ENCODE measurements around the gene TJP2. TPM values are rescaled to one million over a fixed set of nuclear protein-coding genes. Genes with fewer than 3 reads are reported as not detected.

TJP2 gene
- total RNA-seq, 3 donors from 2014 or later (not counting 1 experiment from before 2014, with no cell fraction given), result 6.8 to 10.0 (median 9.6) TPM

DNA sequence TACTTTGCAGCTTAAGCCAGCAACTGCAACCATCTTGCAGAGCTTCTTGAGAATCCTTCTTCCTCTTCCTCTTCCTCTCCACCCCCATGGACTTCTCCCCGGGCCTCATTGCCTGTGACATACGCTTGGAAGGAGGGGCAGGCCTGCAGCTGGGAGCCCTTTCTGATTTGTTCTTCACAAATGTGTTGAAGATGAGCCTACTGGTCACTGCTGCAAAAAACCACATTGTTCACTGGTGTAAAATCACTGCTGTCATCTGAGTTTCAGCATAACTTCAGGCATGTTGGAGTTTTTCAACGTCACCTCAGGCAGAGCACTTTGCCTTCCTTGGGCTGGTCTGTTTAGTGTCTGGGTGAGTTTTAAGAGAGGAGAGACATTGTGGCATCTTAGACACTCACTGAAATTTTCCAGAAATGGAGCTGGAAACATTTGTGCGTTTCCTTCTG, 7.9 kb downstream of the TJP2 start:
- 62% methylated on average over 4 of the region's 4 CpGs for WGBS (ENCODE audit: insufficient coverage)
- Histone ChIP-seq H3K36me3 (ENCODE audit: control insufficient read depth, insufficient read depth, low read length) (no peaks in the 10 kb centered on the region), H3K27ac (ENCODE audit: low read length) (no peak overlapping the region), H3K4me3 (ENCODE audit: low read length) (no peak overlapping the region), H3K4me1 (ENCODE audit: control insufficient read depth, insufficient read depth, low read length) (no peaks in the 10 kb centered on the region), H3K27me3 (ENCODE audit: control insufficient read depth, insufficient read depth, low read length) (no peaks in the 10 kb centered on the region), H3K9me3 (ENCODE audit: control insufficient read depth, insufficient read depth, low read length) (no peaks in the 10 kb centered on the region)
- Mint-ChIP-seq H3K36me3 (no peaks in the 10 kb centered on the region), H3K4me1 (peaks cover 5 to 15% of the 10 kb centered on the region in 2 donors), H3K27ac (peak overlapping the region in 1 of 2 donors; percentile 25), H3K4me3 (no peak overlapping the region), H3K27me3 (ENCODE audit: low read depth in 2 of 2) (no peaks in the 10 kb centered on the region), H3K9me3 (no peaks in the 10 kb centered on the region)
- intact Hi-C loops (cut with micrococcal nuclease), result no loop called here
- TF ChIP-seq, protein P1, sequence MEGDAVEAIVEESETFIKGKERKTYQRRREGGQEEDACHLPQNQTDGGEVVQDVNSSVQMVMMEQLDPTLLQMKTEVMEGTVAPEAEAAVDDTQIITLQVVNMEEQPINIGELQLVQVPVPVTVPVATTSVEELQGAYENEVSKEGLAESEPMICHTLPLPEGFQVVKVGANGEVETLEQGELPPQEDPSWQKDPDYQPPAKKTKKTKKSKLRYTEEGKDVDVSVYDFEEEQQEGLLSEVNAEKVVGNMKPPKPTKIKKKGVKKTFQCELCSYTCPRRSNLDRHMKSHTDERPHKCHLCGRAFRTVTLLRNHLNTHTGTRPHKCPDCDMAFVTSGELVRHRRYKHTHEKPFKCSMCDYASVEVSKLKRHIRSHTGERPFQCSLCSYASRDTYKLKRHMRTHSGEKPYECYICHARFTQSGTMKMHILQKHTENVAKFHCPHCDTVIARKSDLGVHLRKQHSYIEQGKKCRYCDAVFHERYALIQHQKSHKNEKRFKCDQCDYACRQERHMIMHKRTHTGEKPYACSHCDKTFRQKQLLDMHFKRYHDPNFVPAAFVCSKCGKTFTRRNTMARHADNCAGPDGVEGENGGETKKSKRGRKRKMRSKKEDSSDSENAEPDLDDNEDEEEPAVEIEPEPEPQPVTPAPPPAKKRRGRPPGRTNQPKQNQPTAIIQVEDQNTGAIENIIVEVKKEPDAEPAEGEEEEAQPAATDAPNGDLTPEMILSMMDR (IDR thresholded peaks at IDR 0.05), result no peak
- ATAC-seq (no peak), DNase-seq (no peak)

DNA sequence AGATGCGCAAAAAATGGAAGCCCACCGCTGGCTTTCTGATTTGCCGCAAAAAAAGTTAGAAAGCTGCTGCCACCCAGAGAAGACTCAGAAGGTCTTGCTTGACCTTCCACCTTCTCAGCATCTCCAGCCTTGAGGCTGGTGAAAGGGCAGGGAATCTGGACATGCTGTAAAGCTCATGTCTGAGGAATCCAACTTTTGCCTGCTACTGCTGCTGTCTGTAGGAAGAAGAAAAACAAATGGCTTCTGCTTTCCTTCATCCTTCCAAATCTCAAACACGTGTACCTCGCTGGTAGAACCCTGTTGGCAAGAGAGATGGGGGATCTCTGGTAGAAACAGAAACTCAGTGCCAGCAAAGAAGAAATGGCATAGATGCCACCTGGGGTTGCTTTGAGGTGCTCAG, 10.2 kb downstream of the TJP2 start:
- H3K27ac Mint-ChIP-seq, result no peak overlapping the region
- WGBS (ENCODE audit: insufficient coverage), result 97% methylated on average over 4 of the region's 5 CpGs
- ATAC-seq (no peak), DNase-seq (no peak)
- Histone ChIP-seq H3K36me3 (ENCODE audit: control insufficient read depth, insufficient read depth, low read length) (no peaks in the 10 kb centered on the region), H3K27ac (ENCODE audit: low read length) (no peak overlapping the region), H3K4me3 (ENCODE audit: low read length) (no peak overlapping the region), H3K9me3 (ENCODE audit: control insufficient read depth, insufficient read depth, low read length) (no peaks in the 10 kb centered on the region), H3K4me1 (ENCODE audit: control insufficient read depth, insufficient read depth, low read length) (no peaks in the 10 kb centered on the region), H3K27me3 (ENCODE audit: control insufficient read depth, insufficient read depth, low read length) (no peaks in the 10 kb centered on the region)
- intact Hi-C loops (cut with micrococcal nuclease), result no loop called here
- H3K27me3 Mint-ChIP-seq (ENCODE audit: low read depth in 2 of 2), result no peaks in the 10 kb centered on the region
- H3K4me1 Mint-ChIP-seq, result peaks cover 5 to 15% of the 10 kb centered on the region in 2 donors
- no peaks in the 10 kb centered on the region for H3K9me3 Mint-ChIP-seq
- no peak overlapping the region for H3K4me3 Mint-ChIP-seq
- TF ChIP-seq, protein P1 (IDR thresholded peaks at IDR 0.05), result no peak
- H3K36me3 Mint-ChIP-seq, result no peaks in the 10 kb centered on the region

DNA sequence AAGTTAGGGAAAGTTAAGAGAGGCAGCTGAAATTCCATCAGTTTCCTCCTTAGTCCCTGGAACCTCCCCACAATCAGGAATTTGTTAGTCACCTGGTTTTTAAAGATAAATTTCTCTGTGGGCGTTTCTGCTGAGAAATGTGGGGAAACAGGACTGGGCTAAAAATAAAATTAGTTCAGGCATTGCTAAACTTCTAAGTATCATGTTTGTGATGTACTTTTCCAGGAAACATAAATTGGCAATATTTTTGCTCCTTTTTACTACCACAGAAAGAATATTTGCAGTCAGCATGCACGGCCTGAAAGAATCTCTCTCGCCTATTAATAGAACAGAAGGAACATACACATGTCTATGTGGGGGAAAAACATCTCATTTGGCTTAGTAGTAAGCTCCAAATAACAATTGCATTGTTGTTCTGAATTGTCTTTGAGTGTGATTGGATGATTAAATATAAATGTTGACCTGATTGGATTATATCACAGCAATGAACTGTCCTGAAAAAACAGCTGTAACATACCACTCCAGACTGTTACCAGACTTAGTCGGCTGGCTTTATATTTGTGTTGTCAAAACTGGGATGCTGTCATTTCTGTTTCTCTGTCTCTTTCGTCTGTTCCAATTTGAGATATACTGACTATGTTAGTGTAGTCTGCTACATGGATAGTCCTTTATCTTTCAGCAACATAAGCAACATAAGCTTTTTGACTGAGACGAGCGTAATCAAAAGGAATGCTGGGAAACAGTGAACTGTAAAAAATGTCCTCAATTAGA, 12.9 kb downstream of the TJP2 start:
- no peaks in the 10 kb centered on the region for H3K36me3 ChIP-seq (ENCODE audit: control insufficient read depth, insufficient read depth, low read length)
- Mint-ChIP-seq H3K27me3 (ENCODE audit: low read depth in 2 of 2) (no peaks in the 10 kb centered on the region), H3K4me3 (no peak overlapping the region), H3K36me3 (no peaks in the 10 kb centered on the region), H3K9me3 (no peaks in the 10 kb centered on the region), H3K27ac (no peak overlapping the region), H3K4me1 (peaks cover 0 to under 1% of the 10 kb centered on the region in 2 donors)
- TF ChIP-seq, protein P1 (IDR thresholded peaks at IDR 0.05), result no peak
- ATAC-seq (no peak), DNase-seq (no peak)
- H3K27me3 ChIP-seq (ENCODE audit: control insufficient read depth, insufficient read depth, low read length), result no peaks in the 10 kb centered on the region
- intact Hi-C loops (cut with micrococcal nuclease), result no loop called here
- H3K27ac ChIP-seq (ENCODE audit: low read length), result no peak overlapping the region
- no peaks in the 10 kb centered on the region for H3K4me1 ChIP-seq (ENCODE audit: control insufficient read depth, insufficient read depth, low read length)
- H3K9me3 ChIP-seq (ENCODE audit: control insufficient read depth, insufficient read depth, low read length), result no peaks in the 10 kb centered on the region
- WGBS (ENCODE audit: insufficient coverage), result 79% methylated on average over 5 of the region's 7 CpGs
- H3K4me3 ChIP-seq (ENCODE audit: low read length), result no peak overlapping the region

DNA sequence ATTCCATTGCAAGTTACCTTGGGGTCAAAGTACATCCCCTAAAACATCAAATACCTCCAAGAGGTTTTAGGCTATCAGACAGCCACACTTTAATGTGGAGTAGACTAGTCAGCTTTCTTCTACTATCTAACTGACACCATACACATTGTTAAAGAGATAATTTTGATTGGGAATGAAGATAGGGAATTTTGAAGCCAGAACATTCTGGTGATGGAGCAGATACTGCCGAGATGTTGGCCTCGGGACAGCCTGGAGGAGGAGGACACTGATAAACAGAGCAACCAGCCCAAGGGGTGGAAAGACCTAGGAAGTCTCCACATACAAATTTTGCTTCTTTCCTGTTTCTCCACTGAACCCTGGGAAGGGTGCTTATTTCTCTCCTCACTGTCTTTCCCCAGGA, 14.9 kb downstream of the TJP2 start:
- H3K27me3 ChIP-seq (ENCODE audit: control insufficient read depth, insufficient read depth, low read length), result no peaks in the 10 kb centered on the region
- Mint-ChIP-seq H3K4me1 (no peaks in the 10 kb centered on the region), H3K27ac (no peak overlapping the region), H3K4me3 (no peak overlapping the region), H3K36me3 (no peaks in the 10 kb centered on the region), H3K9me3 (no peaks in the 10 kb centered on the region), H3K27me3 (ENCODE audit: low read depth in 2 of 2) (no peaks in the 10 kb centered on the region)
- DNase-seq, result no peak
- TF ChIP-seq, protein P1 (IDR thresholded peaks at IDR 0.05), result no peak
- no peak overlapping the region for H3K27ac ChIP-seq (ENCODE audit: low read length)
- no peaks in the 10 kb centered on the region for H3K9me3 ChIP-seq (ENCODE audit: control insufficient read depth, insufficient read depth, low read length)
- H3K4me3 ChIP-seq (ENCODE audit: low read length), result no peak overlapping the region
- no peaks in the 10 kb centered on the region for H3K36me3 ChIP-seq (ENCODE audit: control insufficient read depth, insufficient read depth, low read length)
- intact Hi-C loops (cut with micrococcal nuclease), result no loop called here
- 91% methylated on average over 2 of the region's 2 CpGs for WGBS (ENCODE audit: insufficient coverage)
- ATAC-seq, result no peak
- H3K4me1 ChIP-seq (ENCODE audit: control insufficient read depth, insufficient read depth, low read length), result peaks cover 3% of the 10 kb centered on the region
